ENCODE data around the gene PSG11.
"Not testable (repeated sequence)": the region's sequence is repeated elsewhere in the genome, so short reads cannot be mapped to it uniquely, and the experiment has no call there.

- TF ChIP-seq, protein P1, sequence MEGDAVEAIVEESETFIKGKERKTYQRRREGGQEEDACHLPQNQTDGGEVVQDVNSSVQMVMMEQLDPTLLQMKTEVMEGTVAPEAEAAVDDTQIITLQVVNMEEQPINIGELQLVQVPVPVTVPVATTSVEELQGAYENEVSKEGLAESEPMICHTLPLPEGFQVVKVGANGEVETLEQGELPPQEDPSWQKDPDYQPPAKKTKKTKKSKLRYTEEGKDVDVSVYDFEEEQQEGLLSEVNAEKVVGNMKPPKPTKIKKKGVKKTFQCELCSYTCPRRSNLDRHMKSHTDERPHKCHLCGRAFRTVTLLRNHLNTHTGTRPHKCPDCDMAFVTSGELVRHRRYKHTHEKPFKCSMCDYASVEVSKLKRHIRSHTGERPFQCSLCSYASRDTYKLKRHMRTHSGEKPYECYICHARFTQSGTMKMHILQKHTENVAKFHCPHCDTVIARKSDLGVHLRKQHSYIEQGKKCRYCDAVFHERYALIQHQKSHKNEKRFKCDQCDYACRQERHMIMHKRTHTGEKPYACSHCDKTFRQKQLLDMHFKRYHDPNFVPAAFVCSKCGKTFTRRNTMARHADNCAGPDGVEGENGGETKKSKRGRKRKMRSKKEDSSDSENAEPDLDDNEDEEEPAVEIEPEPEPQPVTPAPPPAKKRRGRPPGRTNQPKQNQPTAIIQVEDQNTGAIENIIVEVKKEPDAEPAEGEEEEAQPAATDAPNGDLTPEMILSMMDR (IDR thresholded peaks at IDR 0.05 in 2 of 3, conservative IDR thresholded peaks at IDR 0.05 in 1 of 3; ENCODE audit: insufficient read depth in 2 of 3, low read depth in 1 of 3, low read length in 3 of 3): not testable (repeated sequence)
- TF ChIP-seq, protein P2, sequence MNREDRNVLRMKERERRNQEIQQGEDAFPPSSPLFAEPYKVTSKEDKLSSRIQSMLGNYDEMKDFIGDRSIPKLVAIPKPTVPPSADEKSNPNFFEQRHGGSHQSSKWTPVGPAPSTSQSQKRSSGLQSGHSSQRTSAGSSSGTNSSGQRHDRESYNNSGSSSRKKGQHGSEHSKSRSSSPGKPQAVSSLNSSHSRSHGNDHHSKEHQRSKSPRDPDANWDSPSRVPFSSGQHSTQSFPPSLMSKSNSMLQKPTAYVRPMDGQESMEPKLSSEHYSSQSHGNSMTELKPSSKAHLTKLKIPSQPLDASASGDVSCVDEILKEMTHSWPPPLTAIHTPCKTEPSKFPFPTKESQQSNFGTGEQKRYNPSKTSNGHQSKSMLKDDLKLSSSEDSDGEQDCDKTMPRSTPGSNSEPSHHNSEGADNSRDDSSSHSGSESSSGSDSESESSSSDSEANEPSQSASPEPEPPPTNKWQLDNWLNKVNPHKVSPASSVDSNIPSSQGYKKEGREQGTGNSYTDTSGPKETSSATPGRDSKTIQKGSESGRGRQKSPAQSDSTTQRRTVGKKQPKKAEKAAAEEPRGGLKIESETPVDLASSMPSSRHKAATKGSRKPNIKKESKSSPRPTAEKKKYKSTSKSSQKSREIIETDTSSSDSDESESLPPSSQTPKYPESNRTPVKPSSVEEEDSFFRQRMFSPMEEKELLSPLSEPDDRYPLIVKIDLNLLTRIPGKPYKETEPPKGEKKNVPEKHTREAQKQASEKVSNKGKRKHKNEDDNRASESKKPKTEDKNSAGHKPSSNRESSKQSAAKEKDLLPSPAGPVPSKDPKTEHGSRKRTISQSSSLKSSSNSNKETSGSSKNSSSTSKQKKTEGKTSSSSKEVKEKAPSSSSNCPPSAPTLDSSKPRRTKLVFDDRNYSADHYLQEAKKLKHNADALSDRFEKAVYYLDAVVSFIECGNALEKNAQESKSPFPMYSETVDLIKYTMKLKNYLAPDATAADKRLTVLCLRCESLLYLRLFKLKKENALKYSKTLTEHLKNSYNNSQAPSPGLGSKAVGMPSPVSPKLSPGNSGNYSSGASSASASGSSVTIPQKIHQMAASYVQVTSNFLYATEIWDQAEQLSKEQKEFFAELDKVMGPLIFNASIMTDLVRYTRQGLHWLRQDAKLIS (CRISPR knock-in tag; IDR thresholded peaks at IDR 0.05): not testable (repeated sequence)
- TF ChIP-seq FUS (optimal IDR thresholded peaks at IDR 0.05; ENCODE audit: low read depth, low read length); IRF2 (CRISPR knock-in tag; IDR thresholded peaks at IDR 0.05); ZNF830 (CRISPR knock-in tag; IDR thresholded peaks at IDR 0.05); ZNF24 (IDR thresholded peaks at IDR 0.05); FIP1L1 (IDR thresholded peaks at IDR 0.05; ENCODE audit: low read depth, low read length, poor library complexity, severe bottlenecking); EP300 (IDR thresholded peaks at IDR 0.05; ENCODE audit: low read length); PHTF2 (CRISPR knock-in tag; IDR thresholded peaks at IDR 0.05): not testable (repeated sequence)
These were observed at the start of gene PSG11 for GRCh38 chr19:43026369-43026768.

Data from K562 (cell line).